ENCODE results near the gene SLC7A9.
"Not testable (repeated sequence)": the region's sequence is repeated elsewhere in the genome, so short reads cannot be mapped to it uniquely, and the experiment has no call there.

Gene SLC7A9

DNA sequence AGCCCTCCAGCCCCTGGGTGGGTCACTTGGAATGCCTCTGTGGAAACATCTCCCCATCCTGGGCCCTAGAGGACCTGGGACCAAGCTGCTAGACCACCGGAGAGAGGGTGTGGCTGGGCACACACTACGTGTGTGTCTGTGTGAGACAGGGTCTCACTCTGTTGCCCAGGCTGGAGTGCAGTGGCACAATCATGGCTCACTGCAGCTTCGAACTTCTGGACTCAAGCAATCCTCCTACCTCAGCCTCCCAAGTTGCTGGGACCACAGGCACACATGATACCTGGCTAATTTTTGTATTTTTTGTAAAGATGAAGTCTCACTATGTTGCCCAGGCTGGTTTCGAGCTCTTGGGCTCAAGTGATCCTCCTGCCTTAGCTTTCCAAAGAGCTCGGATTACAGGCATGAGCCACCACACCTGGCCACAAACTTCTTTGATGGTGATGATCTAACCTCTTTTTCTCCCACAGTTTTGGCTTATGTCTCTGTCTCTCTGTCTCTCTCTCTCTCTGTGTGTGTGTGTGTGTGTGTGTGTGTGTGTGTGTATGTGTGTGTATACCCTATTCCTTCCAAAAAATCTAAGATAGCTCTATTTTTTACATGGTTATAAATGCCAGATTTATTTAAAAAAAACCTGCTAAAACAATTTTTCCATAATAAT is 32.1 kb upstream of the SLC7A9 start:
- Histone ChIP-seq H3K36me3 (ENCODE audit: insufficient read depth, low read length) (peaks cover 17% of the 10 kb centered on the region; the same call in 1 of the 2 replicates), H3K4me1 (ENCODE audit: insufficient read depth, low read length) (peaks cover 12% of the 10 kb centered on the region; the same call in 1 of the 2 replicates), H3K27me3 (ENCODE audit: insufficient read depth, low read length) (no peaks in the 10 kb centered on the region), H3K9me3 (ENCODE audit: insufficient read depth, low read depth, low read length) (no peaks in the 10 kb centered on the region), H3K27ac (ENCODE audit: low read depth, low read length) (no peak overlapping the region), H3K4me3 (ENCODE audit: low read length) (no peak overlapping the region), H3K9ac (ENCODE audit: low read depth, low read length) (no peak overlapping the region)
- WGBS = 80% methylated on average over 5 of the region's 5 CpGs

- H3K9ac ChIP-seq (ENCODE audit: low read depth, low read length) = no peak overlapping the region
- WGBS = 92% methylated on average over 1 of the region's 1 CpG
Measured at GRCh38 chr19:32896516-32897214, 27.1 kb upstream of the SLC7A9 start.

DNA sequence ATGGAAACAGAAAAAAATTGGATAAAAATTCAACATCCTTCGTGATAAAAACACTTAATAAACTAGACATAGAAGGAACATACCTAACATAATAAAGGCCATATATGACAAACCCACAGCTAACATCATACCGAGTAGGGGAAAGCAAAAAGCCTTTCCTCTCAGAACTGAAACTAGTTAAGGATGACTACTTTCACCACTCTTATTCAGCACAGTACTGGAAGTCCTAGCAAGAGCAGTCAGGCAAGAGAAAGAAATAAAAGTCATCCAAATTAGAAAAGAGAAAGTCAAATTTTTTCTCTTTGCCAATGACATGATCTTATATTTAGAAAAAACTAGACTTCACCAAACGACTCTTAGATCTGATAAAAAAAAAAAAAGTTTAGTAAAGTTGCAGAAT is 25.8 kb upstream of the SLC7A9 start:
- Histone ChIP-seq H3K36me3 (ENCODE audit: insufficient read depth, low read length) (peaks cover 16% of the 10 kb centered on the region; the same call in 1 of the 2 replicates), H3K9me3 (ENCODE audit: insufficient read depth, low read depth, low read length) (peaks cover 15% of the 10 kb centered on the region; the same call in 1 of the 2 replicates), H3K27ac (ENCODE audit: low read depth, low read length) (no peak overlapping the region), H3K9ac (ENCODE audit: low read depth, low read length) (no peak overlapping the region), H3K4me3 (ENCODE audit: low read length) (no peak overlapping the region), H3K27me3 (ENCODE audit: insufficient read depth, low read length) (no peaks in the 10 kb centered on the region), H3K4me1 (ENCODE audit: insufficient read depth, low read length) (peaks cover 7% of the 10 kb centered on the region; the same call in 1 of the 2 replicates)
- 90% methylated on average over 2 of the region's 3 CpGs for WGBS

More at GRCh38 chr19:32896516-32897214, 27.1 kb upstream of the SLC7A9 start:
- peaks cover 14% of the 10 kb centered on the region; the same call in 1 of the 2 replicates for H3K9me3 ChIP-seq (ENCODE audit: insufficient read depth, low read depth, low read length)
- peaks cover 16% of the 10 kb centered on the region; the same call in 1 of the 2 replicates for H3K36me3 ChIP-seq (ENCODE audit: insufficient read depth, low read length)
- no peak overlapping the region for H3K4me3 ChIP-seq (ENCODE audit: low read length)
- H3K27me3 ChIP-seq (ENCODE audit: insufficient read depth, low read length) = no peaks in the 10 kb centered on the region
- peaks cover 7% of the 10 kb centered on the region; the same call in 1 of the 2 replicates for H3K4me1 ChIP-seq (ENCODE audit: insufficient read depth, low read length)
- H3K27ac ChIP-seq (ENCODE audit: low read depth, low read length) = no peak overlapping the region

- peaks cover 7% of the 10 kb centered on the region; the same call in 1 of the 2 replicates for H3K36me3 ChIP-seq (ENCODE audit: insufficient read depth, low read length)
- H3K9me3 ChIP-seq (ENCODE audit: insufficient read depth, low read depth, low read length) = peaks cover 15% of the 10 kb centered on the region; the same call in 1 of the 2 replicates
- H3K9ac ChIP-seq (ENCODE audit: low read depth, low read length) = no peak overlapping the region
- peaks cover 1% of the 10 kb centered on the region; the same call in 1 of the 2 replicates for H3K4me1 ChIP-seq (ENCODE audit: insufficient read depth, low read length)
- no peaks in the 10 kb centered on the region for H3K27me3 ChIP-seq (ENCODE audit: insufficient read depth, low read length)
- no peak overlapping the region for H3K4me3 ChIP-seq (ENCODE audit: low read length)
- no peak overlapping the region for H3K27ac ChIP-seq (ENCODE audit: low read depth, low read length)
- WGBS = 93% methylated on average over 1 of the region's 2 CpGs
Measured at GRCh38 chr19:32891609-32892008, 22.0 kb upstream of the SLC7A9 start.

DNA sequence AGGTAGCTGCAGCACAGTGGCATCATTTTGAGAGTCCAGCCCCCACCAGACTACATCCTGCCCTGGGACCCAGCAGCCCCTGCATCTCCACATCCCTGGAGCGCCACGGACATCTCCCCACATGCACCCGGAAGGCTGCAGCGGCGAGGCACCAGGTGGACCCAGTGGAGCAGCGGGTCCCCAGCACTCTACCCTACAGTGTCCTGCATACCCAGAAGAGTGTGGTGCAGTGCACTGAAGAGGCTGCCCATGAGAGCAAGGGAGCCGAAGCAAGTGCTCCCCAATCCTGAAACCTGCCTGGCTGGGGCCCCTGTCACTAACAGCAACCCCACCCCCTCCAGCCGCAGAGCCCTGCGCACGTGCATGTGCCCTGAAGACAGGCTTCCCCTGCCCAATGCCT is 21.3 kb upstream of the SLC7A9 start:
- Histone ChIP-seq H3K27me3 (ENCODE audit: insufficient read depth, low read length) (no peaks in the 10 kb centered on the region), H3K4me1 (ENCODE audit: insufficient read depth, low read length) (no peaks in the 10 kb centered on the region)

DNA sequence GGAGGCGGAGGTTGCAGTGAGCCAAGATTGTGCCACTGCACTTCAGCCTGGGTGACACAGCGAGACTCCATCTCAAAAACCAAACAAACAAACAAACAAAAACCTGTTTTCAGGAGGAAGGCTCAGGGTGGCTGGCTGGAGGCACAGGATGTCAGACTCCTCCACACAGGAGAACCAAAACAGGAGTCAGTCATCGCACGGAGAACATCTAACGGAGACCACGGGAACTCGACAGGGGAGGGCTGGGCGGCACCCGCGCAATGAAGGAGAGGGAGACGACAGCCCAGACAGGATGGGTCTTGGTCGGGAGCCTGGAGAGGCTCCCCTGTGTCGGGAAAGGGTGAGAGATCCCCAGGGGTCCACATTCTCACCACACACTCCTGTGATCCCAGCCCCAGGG is 20.8 kb upstream of the SLC7A9 start:
- H3K36me3 ChIP-seq (ENCODE audit: insufficient read depth, low read length) = peaks cover 7% of the 10 kb centered on the region; the same call in 1 of the 2 replicates
- H3K9me3 ChIP-seq (ENCODE audit: insufficient read depth, low read depth, low read length) = peaks cover 15% of the 10 kb centered on the region; the same call in 1 of the 2 replicates
- H3K27me3 ChIP-seq (ENCODE audit: insufficient read depth, low read length) = no peaks in the 10 kb centered on the region
- 97% methylated on average over 13 of the region's 13 CpGs for WGBS
- H3K27ac ChIP-seq (ENCODE audit: low read depth, low read length) = no peak overlapping the region
- H3K4me3 ChIP-seq (ENCODE audit: low read length) = no peak overlapping the region
- H3K4me1 ChIP-seq (ENCODE audit: insufficient read depth, low read length) = no peaks in the 10 kb centered on the region
- H3K9ac ChIP-seq (ENCODE audit: low read depth, low read length) = no peak overlapping the region

More for the DNA sequence above, 21.3 kb upstream of the SLC7A9 start:
- peaks cover 15% of the 10 kb centered on the region; the same call in 1 of the 2 replicates for H3K9me3 ChIP-seq (ENCODE audit: insufficient read depth, low read depth, low read length)
- H3K27ac ChIP-seq (ENCODE audit: low read depth, low read length) = no peak overlapping the region
- H3K4me3 ChIP-seq (ENCODE audit: low read length) = no peak overlapping the region
- H3K9ac ChIP-seq (ENCODE audit: low read depth, low read length) = no peak overlapping the region
- peaks cover 7% of the 10 kb centered on the region; the same call in 1 of the 2 replicates for H3K36me3 ChIP-seq (ENCODE audit: insufficient read depth, low read length)
- WGBS = 94% methylated on average over 10 of the region's 10 CpGs

- Histone ChIP-seq H3K9ac (ENCODE audit: low read depth, low read length) (no peak overlapping the region), H3K27me3 (ENCODE audit: insufficient read depth, low read length) (no peaks in the 10 kb centered on the region), H3K27ac (ENCODE audit: low read depth, low read length) (no peak overlapping the region), H3K36me3 (ENCODE audit: insufficient read depth, low read length) (peaks cover 7% of the 10 kb centered on the region; the same call in 1 of the 2 replicates), H3K4me3 (ENCODE audit: low read length) (no peak overlapping the region), H3K4me1 (ENCODE audit: insufficient read depth, low read length) (no peaks in the 10 kb centered on the region), H3K9me3 (ENCODE audit: insufficient read depth, low read depth, low read length) (peaks cover 15% of the 10 kb centered on the region; the same call in 1 of the 2 replicates)
- 93% methylated on average over 11 of the region's 11 CpGs for WGBS
Measured at GRCh38 chr19:32889137-32889934, 19.8 kb upstream of the SLC7A9 start.

GRCh38 chr19:32887572-32888215 is 18.1 kb upstream of the SLC7A9 start:
- 93% methylated on average over 4 of the region's 4 CpGs for WGBS
- H3K36me3 ChIP-seq (ENCODE audit: insufficient read depth, low read length) = peaks cover 2% of the 10 kb centered on the region; the same call in 1 of the 2 replicates
- no peak overlapping the region for H3K27ac ChIP-seq (ENCODE audit: low read depth, low read length)
- H3K9me3 ChIP-seq (ENCODE audit: insufficient read depth, low read depth, low read length) = peaks cover 7% of the 10 kb centered on the region; the same call in 1 of the 2 replicates
- H3K27me3 ChIP-seq (ENCODE audit: insufficient read depth, low read length) = no peaks in the 10 kb centered on the region
- no peak overlapping the region for H3K4me3 ChIP-seq (ENCODE audit: low read length)
- H3K4me1 ChIP-seq (ENCODE audit: insufficient read depth, low read length) = no peaks in the 10 kb centered on the region
- H3K9ac ChIP-seq (ENCODE audit: low read depth, low read length) = no peak overlapping the region

DNA sequence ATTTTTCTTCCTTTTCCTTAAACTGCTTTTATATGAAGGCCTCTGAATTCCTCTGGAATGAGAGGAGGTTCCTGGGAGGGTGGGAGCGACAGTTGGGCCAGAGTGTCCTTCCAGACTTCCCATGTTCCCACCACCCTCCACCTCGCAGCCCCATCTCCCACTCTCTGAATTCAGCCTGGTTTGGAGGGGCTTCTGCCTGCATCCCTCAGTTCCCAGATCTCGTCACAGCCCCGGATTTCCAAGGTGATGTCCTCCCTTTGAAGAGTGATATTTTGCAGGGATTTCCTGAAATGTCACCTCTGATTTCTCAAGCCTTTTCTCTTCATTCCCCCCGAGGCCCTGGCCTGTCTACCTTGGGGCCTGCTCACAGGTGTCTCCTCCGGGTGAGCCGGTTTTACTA is 16.7 kb upstream of the SLC7A9 start:
- Histone ChIP-seq H3K27me3 (ENCODE audit: insufficient read depth, low read length) (no peaks in the 10 kb centered on the region), H3K4me3 (ENCODE audit: low read length) (no peak overlapping the region), H3K9ac (ENCODE audit: low read depth, low read length) (no peak overlapping the region), H3K36me3 (ENCODE audit: insufficient read depth, low read length) (no peaks in the 10 kb centered on the region), H3K9me3 (ENCODE audit: insufficient read depth, low read depth, low read length) (no peaks in the 10 kb centered on the region), H3K27ac (ENCODE audit: low read depth, low read length) (no peak overlapping the region), H3K4me1 (ENCODE audit: insufficient read depth, low read length) (no peaks in the 10 kb centered on the region)
- WGBS = 92% methylated on average over 7 of the region's 7 CpGs

DNA sequence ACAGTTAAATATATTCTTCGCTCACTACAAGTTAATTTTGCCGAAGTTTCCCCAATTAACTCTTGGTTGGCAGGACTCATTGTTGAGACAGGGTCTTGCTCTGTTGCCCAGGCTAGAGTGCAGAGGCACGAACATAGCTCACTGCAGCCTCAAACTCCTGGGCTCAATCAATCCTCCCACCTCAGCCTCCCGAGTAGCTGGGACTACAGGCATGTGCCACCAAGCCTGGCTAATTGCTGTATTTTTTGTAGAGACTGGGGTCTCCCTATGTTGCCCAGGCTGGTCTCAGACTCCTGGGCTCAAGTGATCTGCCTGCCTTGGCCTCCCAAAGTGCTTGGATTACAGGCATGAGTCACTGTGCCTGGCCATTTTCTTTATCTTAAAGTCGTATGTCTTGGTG is 15.7 kb upstream of the SLC7A9 start:
- not testable (repeated sequence) for H3K9ac ChIP-seq (ENCODE audit: low read depth, low read length); H3K4me1 ChIP-seq (ENCODE audit: insufficient read depth, low read length); H3K9me3 ChIP-seq (ENCODE audit: insufficient read depth, low read depth, low read length); H3K4me3 ChIP-seq (ENCODE audit: low read length); H3K27ac ChIP-seq (ENCODE audit: low read depth, low read length); H3K27me3 ChIP-seq (ENCODE audit: insufficient read depth, low read length); H3K36me3 ChIP-seq (ENCODE audit: insufficient read depth, low read length)
- WGBS = 88% methylated on average over 5 of the region's 5 CpGs

All from HUES64 (cell line).